Stimulated activated CD8-positive, alpha-beta memory T cell treated with anti-CD3 and anti-CD28 coated beads, Interleukin-4, amount 100 ng/mL, for 4 hours (primary cell): ENCODE measurements around the gene PNLIPRP1.

Source experiments
- DNase-seq, 2 donors: peaks; one replicate each; pipeline ENCODE4 v3.0.0-alpha.2; 2020; ENCODE audit warnings: low read depth in 2 of 2, low spot score in 1 of 2

The PNLIPRP1 gene

GRCh38 chr10:116631871-116632295, 41.1 kb downstream of the PNLIPRP1 start:
- no peak for DNase-seq

GRCh38 chr10:116632596-116633215, 41.9 kb downstream of the PNLIPRP1 start:
- DNase-seq = no peak

GRCh38 chr10:116633216-116633600, 42.4 kb downstream of the PNLIPRP1 start:
- DNase-seq = no peak

DNA sequence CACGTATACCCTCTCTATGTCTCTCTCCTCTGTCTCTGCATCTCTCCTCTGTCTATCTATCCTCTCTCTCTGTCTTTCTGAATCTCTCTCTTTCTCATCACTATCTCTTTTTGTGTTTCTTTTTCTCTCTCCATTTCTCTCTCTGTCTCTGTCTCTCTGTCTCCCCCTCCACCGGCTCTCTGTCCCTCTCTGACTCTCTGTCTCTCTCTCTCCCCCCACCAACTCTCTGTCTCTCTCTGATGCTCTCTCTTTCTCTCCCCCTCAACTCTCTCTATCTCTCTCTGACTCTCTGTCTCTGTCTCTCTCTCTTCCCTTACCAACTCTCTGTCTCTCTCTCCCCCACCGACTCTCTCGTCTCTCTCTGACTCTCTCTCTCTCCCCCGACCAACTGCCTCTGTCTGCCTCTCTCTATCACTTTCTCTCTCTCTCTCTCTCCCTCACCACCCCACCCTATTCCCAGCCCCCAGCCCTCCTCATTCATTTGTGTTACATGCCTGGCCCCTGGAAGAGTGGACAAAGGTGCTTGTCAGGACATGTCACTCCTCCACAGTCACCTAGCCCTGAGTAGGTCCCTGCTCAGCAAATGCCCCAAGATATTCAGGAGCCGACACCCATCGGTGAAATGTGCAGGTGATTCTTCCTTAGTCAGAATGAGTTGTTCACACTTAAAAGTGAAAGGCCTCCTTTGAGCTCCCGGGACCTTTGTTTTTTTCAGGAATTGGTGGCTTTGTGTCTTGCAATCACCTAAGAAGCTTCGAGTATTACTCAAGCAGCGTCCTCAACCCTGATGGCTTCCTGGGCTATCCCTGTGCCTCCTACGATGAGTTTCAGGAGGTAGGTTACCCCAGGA, 43.6 kb downstream of the PNLIPRP1 start:
- DNase-seq = no peak

DNA sequence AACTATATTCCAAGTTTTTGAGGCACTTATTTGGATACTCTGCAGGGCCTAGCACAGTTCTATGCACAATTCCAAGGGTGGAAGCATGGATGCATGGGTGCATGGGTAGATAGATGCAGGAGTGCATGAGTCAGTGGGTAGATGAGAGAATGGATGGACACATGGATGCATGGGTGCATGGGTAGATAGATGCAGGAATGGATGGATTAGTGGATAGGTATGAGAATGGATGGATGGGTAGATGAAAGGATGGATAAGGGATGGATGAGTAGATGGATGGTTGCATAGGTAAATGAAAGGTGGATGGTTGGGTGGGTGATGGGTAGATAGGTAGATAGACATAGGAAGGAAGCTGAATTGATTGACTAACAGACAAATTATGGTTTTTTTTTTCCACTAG, 45.6 kb downstream of the PNLIPRP1 start:
- no peak for DNase-seq

DNA sequence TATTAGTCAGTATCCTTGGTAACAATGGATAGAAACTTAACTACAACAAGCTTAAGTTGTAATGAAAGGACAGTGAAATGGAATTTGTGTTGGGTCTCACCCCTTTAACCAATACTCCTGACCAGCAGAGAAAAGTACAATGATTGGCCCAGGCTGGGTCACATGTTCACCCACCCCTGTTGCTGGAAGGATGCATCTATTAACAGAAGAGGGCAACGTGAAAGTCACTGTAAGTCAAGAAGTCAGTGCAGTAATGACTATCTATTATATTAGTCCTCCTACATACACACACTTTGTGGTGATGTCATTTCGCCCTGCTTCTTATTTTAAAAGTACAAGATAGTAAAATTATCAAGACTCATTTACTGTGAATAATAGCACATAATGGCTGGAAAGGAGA, 46.2 kb downstream of the PNLIPRP1 start:
- no peak for DNase-seq

GRCh38 chr10:116637830-116638229, 47.1 kb downstream of the PNLIPRP1 start:
- no peak for DNase-seq

DNA sequence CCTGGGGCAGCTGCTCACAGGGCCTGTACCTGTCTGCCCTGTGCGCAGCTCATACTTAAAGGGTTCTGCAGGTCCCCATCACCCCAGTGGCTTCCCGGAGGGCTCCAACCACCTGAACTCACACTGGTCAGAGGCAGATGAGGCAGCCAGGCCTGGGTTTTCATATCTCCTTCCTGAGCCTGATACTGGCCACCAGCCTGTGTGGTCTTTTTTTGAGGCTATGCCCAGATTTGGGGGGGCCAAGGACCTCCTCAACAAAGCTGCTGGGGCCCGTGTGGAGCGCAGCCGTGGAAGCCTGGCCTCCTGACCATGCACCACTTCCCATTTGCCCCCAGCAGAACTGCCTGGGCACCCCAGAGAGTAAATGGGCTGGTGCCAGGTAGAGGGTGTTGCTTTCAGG, 55.7 kb downstream of the PNLIPRP1 start:
- no peak for DNase-seq

GRCh38 chr10:116648903-116649302, 58.1 kb downstream of the PNLIPRP1 start:
- DNase-seq = no peak

DNA sequence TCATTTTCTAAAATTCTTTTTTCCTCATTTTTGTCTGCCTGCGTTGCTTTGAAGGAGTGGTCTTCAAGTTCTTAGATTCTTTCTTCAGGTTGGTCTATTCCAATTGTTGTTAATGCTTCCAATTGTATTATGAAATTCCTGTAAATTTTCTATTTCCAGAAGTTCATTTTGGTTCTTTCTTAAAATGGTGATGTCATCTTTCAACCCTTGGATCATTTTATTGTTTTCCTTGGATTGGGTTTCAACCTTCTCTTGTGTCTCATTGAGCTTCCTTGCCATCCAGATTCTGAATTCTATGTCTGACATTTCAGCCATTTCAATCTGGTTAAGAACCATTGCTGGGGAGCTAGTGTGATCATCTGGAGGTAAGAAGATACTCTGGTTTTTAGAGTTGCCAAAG, 63.1 kb downstream of the PNLIPRP1 start:
- DNase-seq = no peak

- DNase-seq = no peak
Observed at GRCh38 chr10:116654816-116655215, 64.1 kb downstream of the PNLIPRP1 start.

DNA sequence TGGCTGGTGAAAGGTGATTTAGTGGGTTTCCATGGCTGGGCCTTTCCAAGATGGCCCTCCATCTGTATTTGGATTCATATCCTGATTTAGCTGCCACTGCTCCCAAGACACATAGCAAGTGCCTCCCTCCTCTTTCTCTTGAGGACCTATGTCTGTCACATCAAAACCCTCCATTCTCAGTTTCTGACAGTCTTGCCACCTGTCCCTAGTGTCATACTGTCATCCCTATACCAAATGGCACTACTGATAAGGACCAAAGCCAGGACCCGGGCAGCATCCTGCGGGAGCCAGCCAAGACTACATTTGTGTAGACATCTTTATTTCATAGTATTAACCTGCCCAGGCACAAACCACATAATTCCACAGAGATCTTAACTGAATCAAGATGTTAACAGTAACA, 64.8 kb downstream of the PNLIPRP1 start:
- DNase-seq = no peak

- no peak for DNase-seq
Observed at GRCh38 chr10:116656044-116656443, 65.3 kb downstream of the PNLIPRP1 start.

DNA sequence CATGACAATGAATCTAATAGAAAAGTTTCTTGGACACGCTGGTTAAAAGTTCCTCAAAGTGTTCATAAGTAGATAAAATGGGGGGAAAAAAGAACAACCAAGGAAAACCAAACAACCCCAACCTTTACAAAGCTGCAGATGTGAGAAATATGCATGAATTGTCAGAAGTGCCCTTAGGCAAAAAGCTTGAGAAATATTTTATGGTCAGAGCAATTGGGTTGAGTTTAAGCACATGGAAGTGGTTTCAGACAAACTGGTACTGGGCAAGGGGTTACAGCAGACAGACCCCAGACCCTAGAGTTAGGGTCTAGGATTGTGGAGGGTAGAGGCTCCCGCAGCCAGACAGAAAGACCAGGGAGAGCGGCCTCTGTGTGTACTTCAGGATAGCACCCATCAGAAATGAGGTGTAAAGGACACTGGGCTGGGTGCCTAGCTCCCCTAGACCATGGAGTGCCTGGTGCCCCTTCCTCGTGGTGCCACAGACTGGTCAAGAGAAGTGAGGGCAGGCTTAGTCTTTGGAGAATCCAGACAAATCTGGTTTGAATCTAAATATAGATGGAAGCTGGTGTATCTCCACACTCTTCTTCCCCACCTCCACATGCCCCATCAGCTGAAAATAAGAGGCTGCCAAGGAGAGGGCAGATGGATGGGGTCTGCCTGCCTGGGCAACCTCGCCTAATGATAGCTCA, 67.2 kb downstream of the PNLIPRP1 start:
- no peak for DNase-seq
